ENCODE data around the gene TAF15. TPM values are rescaled to one million over a fixed set of nuclear protein-coding genes. Genes with fewer than 3 reads are reported as not detected.
A peak's percentile ranks its signal among the peaks of the same experiment; 100 is the strongest.

TAF15 gene
- polyA plus RNA-seq, 1 of the 3 experiments (the other 2 are of a cell fraction) = 78.0 TPM

DNA sequence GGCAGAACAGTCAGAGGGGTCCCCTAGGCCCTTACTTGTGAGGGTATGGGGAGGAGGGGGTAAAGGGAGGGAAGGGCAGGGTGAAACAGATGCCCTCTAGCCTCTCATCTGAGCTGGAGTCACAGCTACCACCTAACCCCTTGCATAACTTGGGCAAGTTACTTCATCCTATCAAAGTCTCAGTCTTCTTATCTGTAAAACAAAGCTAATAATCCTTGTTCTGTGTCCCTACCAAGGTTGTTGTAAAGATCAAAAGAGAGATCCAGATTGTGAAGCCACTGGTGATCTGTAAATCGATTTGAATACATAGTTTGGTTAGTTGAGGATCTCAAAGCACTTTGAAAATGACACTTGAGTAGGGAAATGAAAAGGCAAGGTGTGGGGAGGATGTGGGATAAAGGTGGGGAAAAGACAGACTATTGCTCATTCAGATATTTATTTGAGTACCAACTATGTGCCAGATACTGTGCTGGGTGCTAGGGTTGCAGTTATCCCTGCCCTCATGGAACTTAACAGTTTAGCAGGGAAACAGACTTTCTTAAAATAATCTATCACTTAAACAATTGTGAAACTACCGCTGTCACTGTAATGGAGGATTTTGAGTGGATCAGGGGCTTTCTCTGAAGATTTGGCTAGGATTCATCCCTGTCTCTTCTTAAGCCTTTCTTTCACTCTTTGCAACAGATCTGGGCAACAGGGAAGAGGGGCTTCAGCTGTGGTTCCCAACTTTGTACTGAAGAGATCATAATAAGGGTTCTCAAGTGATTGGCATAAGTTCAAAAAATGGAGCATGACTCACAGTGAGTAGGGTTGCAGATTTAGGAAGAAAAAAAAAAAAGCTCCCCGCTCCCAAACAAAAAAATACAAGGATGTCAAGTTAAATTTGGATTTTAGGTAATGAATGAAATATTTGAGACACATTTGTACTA is 56.4 kb downstream of the TAF15 start:
- H2AFZ ChIP-seq (ENCODE audit: low read depth) = no peak overlapping the region
- H3K27me3 ChIP-seq (ENCODE audit: insufficient read depth) = no peaks in the 10 kb centered on the region
- no peaks in the 10 kb centered on the region for H4K20me1 ChIP-seq (ENCODE audit: insufficient read depth)
- H3K4me1 ChIP-seq (ENCODE audit: control insufficient read depth in 1 of 2, insufficient read depth in 2 of 2, low read depth in 1 of 2, low read length in 1 of 2) = peaks cover 0 to 3% of the 10 kb centered on the region in 2 experiments; a peak in 1 of 4 replicates
- no peaks in the 10 kb centered on the region for H3K79me2 ChIP-seq (ENCODE audit: insufficient read depth)
- 56% methylated on average over 3 of the region's 3 CpGs for WGBS (ENCODE audit: low lambda C conversion rate)
- H3K36me3 ChIP-seq (replicated peaks in 1 of 2; ENCODE audit: control insufficient read depth in 1 of 2, insufficient read depth in 2 of 2, low read length in 1 of 2) = no peaks in the 10 kb centered on the region
- no peak overlapping the region for H3K4me3 ChIP-seq (ENCODE audit: low read depth in 2 of 2, low read length in 1 of 2)
- H3K9ac ChIP-seq = no peak overlapping the region
- TF ChIP-seq RFX5 (IDR thresholded peaks at IDR 0.05; ENCODE audit: low read length) (no peak), FOSL2 (IDR thresholded peaks at IDR 0.05; ENCODE audit: borderline replicate concordance, low read depth) (peak; percentile 41; the same call in 1 of the 2 replicates)
- no peaks in the 10 kb centered on the region for H3K9me3 ChIP-seq
- no peak overlapping the region for H3K4me2 ChIP-seq
- no peak overlapping the region for H3K27ac ChIP-seq (ENCODE audit: low read depth in 2 of 2, low read length in 1 of 2)
- no peak for DNase-seq
- no peaks in the 10 kb centered on the region for H3F3A ChIP-seq (replicated peaks; ENCODE audit: insufficient read depth)
- H3K9me2 ChIP-seq = no peaks in the 10 kb centered on the region
- ChIA-PET CTCF (interaction anchor here (1.6 to 1.8 kb wide), 2 partner anchors 17 to 102 kb away, joined by 6 to 12 read pairs; no protein-coding TSS in a partner anchor), POLR2A (no interaction called here)

DNA sequence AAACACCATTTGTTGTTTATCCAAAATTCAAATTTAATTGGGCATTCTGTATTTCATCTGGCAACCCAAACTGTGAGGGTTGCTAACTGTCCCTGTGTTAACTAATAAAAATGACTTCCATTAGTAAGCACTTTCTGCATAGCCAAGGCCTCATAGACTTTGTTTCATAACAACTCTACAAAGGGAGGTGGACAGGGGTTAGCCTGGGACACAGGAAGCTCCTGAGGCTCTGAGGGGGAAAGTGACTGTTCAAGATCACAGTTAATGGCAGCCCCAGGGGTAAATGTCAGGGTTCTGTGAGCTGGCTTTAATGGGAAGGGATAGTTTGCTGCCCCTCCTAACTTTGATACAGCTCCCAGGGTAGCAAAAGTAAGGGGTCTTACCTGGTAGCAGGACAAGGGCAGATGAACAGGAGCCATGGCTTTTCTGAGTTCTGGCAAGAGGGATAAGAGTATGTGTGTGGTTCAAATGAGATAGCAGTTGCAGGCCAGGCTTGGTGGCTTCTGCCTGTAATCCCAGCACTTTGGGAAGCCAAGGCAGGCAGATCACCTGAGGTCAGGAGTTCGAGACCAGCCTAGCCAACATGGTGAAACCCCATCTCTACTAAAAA is 57.2 kb downstream of the TAF15 start:
- Histone ChIP-seq H2AFZ (ENCODE audit: low read depth) (no peak overlapping the region), H3K4me2 (no peak overlapping the region), H4K20me1 (ENCODE audit: insufficient read depth) (no peaks in the 10 kb centered on the region), H3K36me3 (replicated peaks in 1 of 2; ENCODE audit: control insufficient read depth in 1 of 2, insufficient read depth in 2 of 2, low read length in 1 of 2) (no peaks in the 10 kb centered on the region), H3K27ac (ENCODE audit: low read depth in 2 of 2, low read length in 1 of 2) (no peak overlapping the region), H3K9me3 (no peaks in the 10 kb centered on the region), H3K9ac (no peak overlapping the region), H3K9me2 (no peaks in the 10 kb centered on the region), H3K4me1 (ENCODE audit: control insufficient read depth in 1 of 2, insufficient read depth in 2 of 2, low read depth in 1 of 2, low read length in 1 of 2) (peaks cover 0 to 3% of the 10 kb centered on the region in 2 experiments; a peak in 1 of 4 replicates), H3F3A (replicated peaks; ENCODE audit: insufficient read depth) (no peaks in the 10 kb centered on the region), H3K4me3 (ENCODE audit: low read depth in 2 of 2, low read length in 1 of 2) (no peak overlapping the region), H3K79me2 (ENCODE audit: insufficient read depth) (no peaks in the 10 kb centered on the region), H3K27me3 (ENCODE audit: insufficient read depth) (no peaks in the 10 kb centered on the region)
- DNase-seq = no peak
- TF ChIP-seq MXI1 (IDR thresholded peaks at IDR 0.05; ENCODE audit: low read depth, low read length) (no peak), FOXM1 (IDR thresholded peaks at IDR 0.05; ENCODE audit: low read depth) (no peak), POLR2AphosphoS5 (IDR thresholded peaks at IDR 0.05; ENCODE audit: low read depth, low read length) (no peak)
- POLR2A ChIA-PET = no interaction called here
- WGBS (ENCODE audit: low lambda C conversion rate) = 85% methylated on average over 1 of the region's 1 CpG
- CTCF ChIA-PET = no interaction called here

DNA sequence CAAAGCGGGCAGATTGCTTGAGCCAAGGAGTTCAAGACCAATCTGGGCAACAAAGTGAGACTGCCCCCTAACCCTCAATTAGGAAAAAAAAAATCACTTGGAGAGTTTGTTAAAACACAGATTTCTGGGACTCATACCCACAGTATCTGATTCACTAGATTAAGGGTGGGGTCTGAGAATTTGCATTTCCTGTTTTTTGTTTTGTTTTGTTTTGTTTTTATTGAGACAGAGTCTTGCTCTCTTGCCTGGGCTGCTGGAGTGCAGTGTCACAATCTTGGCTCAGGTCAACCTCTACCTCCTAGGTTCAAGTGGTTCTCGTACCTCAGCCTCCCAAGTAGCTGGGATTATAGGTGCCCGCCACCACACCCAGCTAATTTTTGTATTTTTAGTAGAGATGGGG is 58.3 kb downstream of the TAF15 start:
- H3K9ac ChIP-seq = no peak overlapping the region
- H2AFZ ChIP-seq (ENCODE audit: low read depth) = no peak overlapping the region
- no peaks in the 10 kb centered on the region for H3K27me3 ChIP-seq (ENCODE audit: insufficient read depth)
- no peak overlapping the region for H3K4me3 ChIP-seq (ENCODE audit: low read depth in 2 of 2, low read length in 1 of 2)
- peaks cover 0 to 3% of the 10 kb centered on the region in 2 experiments; a peak in 1 of 4 replicates for H3K4me1 ChIP-seq (ENCODE audit: control insufficient read depth in 1 of 2, insufficient read depth in 2 of 2, low read depth in 1 of 2, low read length in 1 of 2)
- H3F3A ChIP-seq (replicated peaks; ENCODE audit: insufficient read depth) = no peaks in the 10 kb centered on the region
- no peak overlapping the region for H3K27ac ChIP-seq (ENCODE audit: low read depth in 2 of 2, low read length in 1 of 2)
- CTCF ChIA-PET = interaction anchor here (1.1 kb wide), 1 partner anchor 59 kb away, joined by 3 read pairs; the partner anchor contains the start of gene TAF15
- no peaks in the 10 kb centered on the region for H3K79me2 ChIP-seq (ENCODE audit: insufficient read depth)
- H3K9me2 ChIP-seq = no peaks in the 10 kb centered on the region
- POLR2A ChIA-PET = no interaction called here
- no peaks in the 10 kb centered on the region for H4K20me1 ChIP-seq (ENCODE audit: insufficient read depth)
- H3K4me2 ChIP-seq = no peak overlapping the region
- TF ChIP-seq TCF12 (IDR thresholded peaks at IDR 0.05) (no peak), TEAD4 (IDR thresholded peaks at IDR 0.05; ENCODE audit: borderline replicate concordance, insufficient read depth) (no peak), MEF2A (IDR thresholded peaks at IDR 0.05; ENCODE audit: borderline replicate concordance, low read depth) (no peak), NFIC (IDR thresholded peaks at IDR 0.05; ENCODE audit: borderline replicate concordance) (no peak), FOSL2 (IDR thresholded peaks at IDR 0.05; ENCODE audit: borderline replicate concordance, low read depth) (no peak), RFX5 (IDR thresholded peaks at IDR 0.05; ENCODE audit: low read length) (no peak)
- TF ChIP-seq, protein P1, sequence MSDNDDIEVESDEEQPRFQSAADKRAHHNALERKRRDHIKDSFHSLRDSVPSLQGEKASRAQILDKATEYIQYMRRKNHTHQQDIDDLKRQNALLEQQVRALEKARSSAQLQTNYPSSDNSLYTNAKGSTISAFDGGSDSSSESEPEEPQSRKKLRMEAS (IDR thresholded peaks at IDR 0.05; ENCODE audit: low read depth) = no peak
- no peak for DNase-seq
- no peaks in the 10 kb centered on the region for H3K36me3 ChIP-seq (replicated peaks in 1 of 2; ENCODE audit: control insufficient read depth in 1 of 2, insufficient read depth in 2 of 2, low read length in 1 of 2)
- 94% methylated on average over 3 of the region's 3 CpGs for WGBS (ENCODE audit: low lambda C conversion rate)
- no peaks in the 10 kb centered on the region for H3K9me3 ChIP-seq
